ENCODE results near the gene PTPRE.

Gene PTPRE

GRCh38 chr10:128031216-128031615, 124.3 kb downstream of the PTPRE start:
- H3K9me3 ChIP-seq (ENCODE audit: insufficient read depth, low read depth, low read length): no peaks in the 10 kb centered on the region
- no peak overlapping the region for H3K4me3 ChIP-seq (ENCODE audit: low read length, poor library complexity, severe bottlenecking)
- no peak overlapping the region for H3K9ac ChIP-seq (ENCODE audit: low read depth, low read length, poor library complexity, severe bottlenecking)
- no peaks in the 10 kb centered on the region for H3K36me3 ChIP-seq (ENCODE audit: insufficient read depth, low read length)
- no peaks in the 10 kb centered on the region for H3K27me3 ChIP-seq (ENCODE audit: insufficient read depth, low read length, poor library complexity, severe bottlenecking)
- no peaks in the 10 kb centered on the region for H3F3A ChIP-seq (ENCODE audit: low read depth)
- H4K20me1 ChIP-seq (ENCODE audit: insufficient read depth, low read length, poor library complexity, severe bottlenecking): no peaks in the 10 kb centered on the region
- TF ChIP-seq CTCF (conservative IDR thresholded peaks at IDR 0.05; ENCODE audit: low read length): no peak
- no peak for TF ChIP-seq EZH2phosphoT487 (IDR thresholded peaks at IDR 0.05; ENCODE audit: borderline replicate concordance)
- no peak overlapping the region for H2AFZ ChIP-seq (ENCODE audit: low read length)
- H3K4me1 ChIP-seq (ENCODE audit: insufficient read depth, low read length, poor library complexity, severe bottlenecking): peaks cover 14% of the 10 kb centered on the region
- no peaks in the 10 kb centered on the region for H3K79me2 ChIP-seq (ENCODE audit: insufficient read depth, low read length)
- H3K9me2 ChIP-seq (replicated peaks; ENCODE audit: low read depth, low read length): no peaks in the 10 kb centered on the region
- H3K4me2 ChIP-seq (ENCODE audit: low read depth, low read length, poor library complexity, severe bottlenecking): no peak overlapping the region

- TF ChIP-seq EZH2phosphoT487 (IDR thresholded peaks at IDR 0.05; ENCODE audit: borderline replicate concordance): no peak
- TF ChIP-seq CTCF (conservative IDR thresholded peaks at IDR 0.05; ENCODE audit: low read length): no peak
- Histone ChIP-seq H3K4me2 (ENCODE audit: low read depth, low read length, poor library complexity, severe bottlenecking) (no peak overlapping the region), H3K4me1 (ENCODE audit: insufficient read depth, low read length, poor library complexity, severe bottlenecking) (peaks cover 1% of the 10 kb centered on the region), H3K79me2 (ENCODE audit: insufficient read depth, low read length) (no peaks in the 10 kb centered on the region), H3K27me3 (ENCODE audit: insufficient read depth, low read length, poor library complexity, severe bottlenecking) (no peaks in the 10 kb centered on the region), H3K9me2 (replicated peaks; ENCODE audit: low read depth, low read length) (no peaks in the 10 kb centered on the region), H3K4me3 (ENCODE audit: low read length, poor library complexity, severe bottlenecking) (no peak overlapping the region), H3K9ac (ENCODE audit: low read depth, low read length, poor library complexity, severe bottlenecking) (no peak overlapping the region), H2AFZ (ENCODE audit: low read length) (no peak overlapping the region), H3F3A (ENCODE audit: low read depth) (no peaks in the 10 kb centered on the region), H3K36me3 (ENCODE audit: insufficient read depth, low read length) (no peaks in the 10 kb centered on the region), H3K9me3 (ENCODE audit: insufficient read depth, low read depth, low read length) (no peaks in the 10 kb centered on the region), H4K20me1 (ENCODE audit: insufficient read depth, low read length, poor library complexity, severe bottlenecking) (no peaks in the 10 kb centered on the region)
Observed at GRCh38 chr10:128032466-128032865, 125.6 kb downstream of the PTPRE start.

- H3K4me3 ChIP-seq (ENCODE audit: low read length, poor library complexity, severe bottlenecking): no peak overlapping the region
- no peaks in the 10 kb centered on the region for H3K4me1 ChIP-seq (ENCODE audit: insufficient read depth, low read length, poor library complexity, severe bottlenecking)
- H3K9me2 ChIP-seq (replicated peaks; ENCODE audit: low read depth, low read length): no peaks in the 10 kb centered on the region
- no peaks in the 10 kb centered on the region for H3K36me3 ChIP-seq (ENCODE audit: insufficient read depth, low read length)
- TF ChIP-seq EZH2phosphoT487 (IDR thresholded peaks at IDR 0.05; ENCODE audit: borderline replicate concordance) (no peak), CTCF (conservative IDR thresholded peaks at IDR 0.05; ENCODE audit: low read length) (peak; percentile 95)
- no peak overlapping the region for H2AFZ ChIP-seq (ENCODE audit: low read length)
- no peaks in the 10 kb centered on the region for H3F3A ChIP-seq (ENCODE audit: low read depth)
- no peaks in the 10 kb centered on the region for H3K79me2 ChIP-seq (ENCODE audit: insufficient read depth, low read length)
- no peak overlapping the region for H3K4me2 ChIP-seq (ENCODE audit: low read depth, low read length, poor library complexity, severe bottlenecking)
- H3K9ac ChIP-seq (ENCODE audit: low read depth, low read length, poor library complexity, severe bottlenecking): no peak overlapping the region
- H4K20me1 ChIP-seq (ENCODE audit: insufficient read depth, low read length, poor library complexity, severe bottlenecking): no peaks in the 10 kb centered on the region
- H3K9me3 ChIP-seq (ENCODE audit: insufficient read depth, low read depth, low read length): no peaks in the 10 kb centered on the region
- no peaks in the 10 kb centered on the region for H3K27me3 ChIP-seq (ENCODE audit: insufficient read depth, low read length, poor library complexity, severe bottlenecking)
Observed at GRCh38 chr10:128035557-128035973, 128.7 kb downstream of the PTPRE start.

All from Loucy (cell line).